Endothelial cell of umbilical vein (primary cell): Measurements from ENCODE around the gene APBA2.

Experiments used
- EZH2 ChIP-seq: IDR thresholded peaks from 2 replicates; pipeline ENCODE4 v1.6.1; 2012; ENCODE audit warnings: borderline replicate concordance, low read depth, mild to moderate bottlenecking, moderate library complexity, low read length, inconsistent platforms; ENCODE audit not compliant: severe bottlenecking
- POLR2AphosphoS5 ChIP-seq: IDR thresholded peaks from 2 replicates; pipeline ENCODE4 v1.6.1; 2012; ENCODE audit warnings: low read depth, mild to moderate bottlenecking, control low read depth, low read length, moderate library complexity; ENCODE audit not compliant: insufficient read depth
- TF ChIP-seq, protein P1 (sequence below), 2 donors: IDR thresholded peaks; 1 replicate in 1 of 2; 2 replicates in 1 of 2; pipeline ENCODE4 v1.5.1; 2011; ENCODE audit warnings: low read length in 2 of 2, mild to moderate bottlenecking in 2 of 2, moderate library complexity in 2 of 2, control low read depth in 1 of 2, inconsistent platforms in 1 of 2, low read depth in 1 of 2; ENCODE audit not compliant: insufficient read depth in 1 of 2; ENCODE audit errors: extremely low read depth in 1 of 2

DNA sequence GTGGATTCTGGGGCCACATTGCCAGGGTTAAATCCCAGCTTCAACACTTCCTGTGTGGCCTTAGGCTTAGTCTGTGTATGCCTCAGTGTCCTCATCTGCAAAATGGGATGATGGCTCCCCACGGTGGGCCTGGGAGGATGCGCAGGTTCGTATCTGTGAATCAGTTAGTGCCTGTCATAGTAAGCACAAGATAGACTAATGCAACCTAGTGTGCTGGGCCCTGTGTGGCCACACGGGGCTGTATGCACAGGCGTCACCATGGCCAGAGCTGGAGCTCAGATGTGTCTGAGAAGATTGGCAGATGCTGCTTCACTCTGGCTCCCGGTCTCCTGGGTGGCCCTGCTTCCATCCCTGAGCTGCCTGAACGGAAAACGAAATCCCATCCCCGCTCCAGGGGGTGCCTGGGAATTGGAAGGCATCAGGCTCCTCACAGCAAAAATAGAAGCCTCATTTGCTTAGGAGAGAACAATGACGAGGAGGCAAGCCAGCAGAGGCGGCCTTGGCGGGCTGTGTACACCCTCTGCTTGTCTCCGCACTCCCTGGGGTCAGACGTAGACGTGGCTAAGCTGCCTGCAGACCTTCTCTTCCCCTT, 103.6 kb downstream of the APBA2 start:
- TF ChIP-seq, protein P1, sequence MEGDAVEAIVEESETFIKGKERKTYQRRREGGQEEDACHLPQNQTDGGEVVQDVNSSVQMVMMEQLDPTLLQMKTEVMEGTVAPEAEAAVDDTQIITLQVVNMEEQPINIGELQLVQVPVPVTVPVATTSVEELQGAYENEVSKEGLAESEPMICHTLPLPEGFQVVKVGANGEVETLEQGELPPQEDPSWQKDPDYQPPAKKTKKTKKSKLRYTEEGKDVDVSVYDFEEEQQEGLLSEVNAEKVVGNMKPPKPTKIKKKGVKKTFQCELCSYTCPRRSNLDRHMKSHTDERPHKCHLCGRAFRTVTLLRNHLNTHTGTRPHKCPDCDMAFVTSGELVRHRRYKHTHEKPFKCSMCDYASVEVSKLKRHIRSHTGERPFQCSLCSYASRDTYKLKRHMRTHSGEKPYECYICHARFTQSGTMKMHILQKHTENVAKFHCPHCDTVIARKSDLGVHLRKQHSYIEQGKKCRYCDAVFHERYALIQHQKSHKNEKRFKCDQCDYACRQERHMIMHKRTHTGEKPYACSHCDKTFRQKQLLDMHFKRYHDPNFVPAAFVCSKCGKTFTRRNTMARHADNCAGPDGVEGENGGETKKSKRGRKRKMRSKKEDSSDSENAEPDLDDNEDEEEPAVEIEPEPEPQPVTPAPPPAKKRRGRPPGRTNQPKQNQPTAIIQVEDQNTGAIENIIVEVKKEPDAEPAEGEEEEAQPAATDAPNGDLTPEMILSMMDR (IDR thresholded peaks at IDR 0.05; ENCODE audit: extremely low read depth in 1 of 2, insufficient read depth in 1 of 2, low read depth in 1 of 2, low read length in 2 of 2), result peak in 1 of 2 donors; percentile 7
- TF ChIP-seq EZH2 (no peak), POLR2AphosphoS5 (no peak)
